LNCAP (cell line): ENCODE results near the gene AMFR.

Experiments used
- CTCF ChIP-seq: fragments of 450-650 bp; IDR thresholded peaks from 2 replicates; pipeline ENCODE4 v1.5.1; 2017; ENCODE audit warnings: mild to moderate bottlenecking

The AMFR gene

GRCh38 chr16:56363181-56363716 lies 62.1 kb downstream of the AMFR start:
- TF ChIP-seq CTCF, result no peak

GRCh38 chr16:56362706-56363105 lies 62.6 kb downstream of the AMFR start:
- TF ChIP-seq CTCF, result no peak

GRCh38 chr16:56362057-56362655 lies 63.2 kb downstream of the AMFR start:
- no peak for TF ChIP-seq CTCF

- no peak for TF ChIP-seq CTCF
These were observed 65.0 kb downstream of the AMFR start for GRCh38 chr16:56360117-56361008.

- TF ChIP-seq CTCF, result no peak
These were observed 67.5 kb downstream of the AMFR start for GRCh38 chr16:56357765-56358322.

GRCh38 chr16:56357241-56357764 lies 68.0 kb downstream of the AMFR start:
- TF ChIP-seq CTCF, result no peak
